ENCODE measurements around the gene MCUB. TPM values are rescaled to one million over a fixed set of nuclear protein-coding genes. Genes with fewer than 3 reads are reported as not detected.

The MCUB gene
- total and polyA plus RNA-seq, 2 of the 13 experiments (the other 11 are each of a cell fraction or from before 2014, with no cell fraction given) = 0.95 to 2.2 TPM

- in situ Hi-C loops (cut with HindIII; ENCODE audit: extremely low pct_ligation_motif_present, low pct_unique_long_range_greater_than_20kb) (no loop called here), intact Hi-C loops (cut with micrococcal nuclease; ENCODE audit: unreplicated experiment) (no loop called here)
- Histone ChIP-seq H3K4me3 (replicated peaks in 1 of 3; ENCODE audit: insufficient read depth in 1 of 3, low read depth in 2 of 3, low read length in 3 of 3) (no peak overlapping the region), H3K4me2 (ENCODE audit: low read depth, low read length) (no peak overlapping the region), H3K9me3 (ENCODE audit: low read length) (no peaks in the 10 kb centered on the region), H3K36me3 (replicated peaks in 1 of 2; ENCODE audit: control insufficient read depth in 1 of 2, insufficient read depth in 2 of 2, low read length in 2 of 2) (no peaks in the 10 kb centered on the region), H3K27ac (ENCODE audit: extremely low read length, insufficient read depth, low read length) (no peak overlapping the region), H4K20me1 (ENCODE audit: insufficient read depth, low read length) (no peaks in the 10 kb centered on the region), H3K79me2 (ENCODE audit: insufficient read depth, low read length) (no peaks in the 10 kb centered on the region), H3K9ac (ENCODE audit: insufficient read depth, low read depth, low read length) (no peak overlapping the region), H3K4me1 (ENCODE audit: insufficient read depth, low read length) (no peaks in the 10 kb centered on the region), H2AFZ (ENCODE audit: low read length) (no peak overlapping the region), H3K27me3 (ENCODE audit: control insufficient read depth in 1 of 2, insufficient read depth in 2 of 2, low read length in 2 of 2) (no peaks in the 10 kb centered on the region)
- no peak for FAIRE-seq
- no peak for ATAC-seq
- TF ChIP-seq CEBPG (CRISPR knock-in tag; IDR thresholded peaks at IDR 0.05) (no peak), JDP2 (CRISPR knock-in tag; IDR thresholded peaks at IDR 0.05; ENCODE audit: borderline replicate concordance) (no peak), ZBTB3 (CRISPR knock-in tag; IDR thresholded peaks at IDR 0.05; ENCODE audit: borderline replicate concordance, low read depth) (no peak), ZNF180 (CRISPR knock-in tag; IDR thresholded peaks at IDR 0.05; ENCODE audit: borderline replicate concordance, low read depth) (no peak), HOXA9 (CRISPR knock-in tag; IDR thresholded peaks at IDR 0.05; ENCODE audit: borderline replicate concordance) (no peak), ZNF317 (CRISPR knock-in tag; IDR thresholded peaks at IDR 0.05) (no peak), HOXA5 (CRISPR knock-in tag; IDR thresholded peaks at IDR 0.05) (no peak), KLF15 (CRISPR knock-in tag; IDR thresholded peaks at IDR 0.05; ENCODE audit: borderline replicate concordance) (no peak), ZNF605 (CRISPR knock-in tag; IDR thresholded peaks at IDR 0.05) (no peak), PHF5A (CRISPR knock-in tag; IDR thresholded peaks at IDR 0.05; ENCODE audit: low read depth, unreplicated experiment) (no peak), ZNF121 (CRISPR knock-in tag; IDR thresholded peaks at IDR 0.05) (no peak), POGZ (CRISPR knock-in tag; IDR thresholded peaks at IDR 0.05) (no peak), NONO (IDR thresholded peaks at IDR 0.05) (no peak), NONO (CRISPR knock-in tag; conservative IDR thresholded peaks at IDR 0.05) (no peak), TSC22D2 (CRISPR knock-in tag; IDR thresholded peaks at IDR 0.05; ENCODE audit: borderline replicate concordance) (no peak)
- TF ChIP-seq, protein P1, sequence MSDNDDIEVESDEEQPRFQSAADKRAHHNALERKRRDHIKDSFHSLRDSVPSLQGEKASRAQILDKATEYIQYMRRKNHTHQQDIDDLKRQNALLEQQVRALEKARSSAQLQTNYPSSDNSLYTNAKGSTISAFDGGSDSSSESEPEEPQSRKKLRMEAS (IDR thresholded peaks at IDR 0.05) = no peak
- TF ChIP-seq, protein P2, sequence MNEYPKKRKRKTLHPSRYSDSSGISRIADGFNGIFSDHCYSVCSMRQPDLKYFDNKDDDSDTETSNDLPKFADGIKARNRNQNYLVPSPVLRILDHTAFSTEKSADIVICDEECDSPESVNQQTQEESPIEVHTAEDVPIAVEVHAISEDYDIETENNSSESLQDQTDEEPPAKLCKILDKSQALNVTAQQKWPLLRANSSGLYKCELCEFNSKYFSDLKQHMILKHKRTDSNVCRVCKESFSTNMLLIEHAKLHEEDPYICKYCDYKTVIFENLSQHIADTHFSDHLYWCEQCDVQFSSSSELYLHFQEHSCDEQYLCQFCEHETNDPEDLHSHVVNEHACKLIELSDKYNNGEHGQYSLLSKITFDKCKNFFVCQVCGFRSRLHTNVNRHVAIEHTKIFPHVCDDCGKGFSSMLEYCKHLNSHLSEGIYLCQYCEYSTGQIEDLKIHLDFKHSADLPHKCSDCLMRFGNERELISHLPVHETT (CRISPR knock-in tag; conservative IDR thresholded peaks at IDR 0.05) = no peak
- BruUV-seq (replicated peaks) = no TSS peak
- no peak for DNase-seq (ENCODE audit: low spot score)
- POLR2A ChIA-PET = no interaction called here
- CTCF ChIA-PET (ENCODE audit: low intra/inter-chr PET ratio, low total read pairs) = no interaction called here
- WGBS (ENCODE audit: low lambda C conversion rate) = 100% methylated on average over 2 of the region's 2 CpGs
Observed at GRCh38 chr4:109682875-109683274, 122.8 kb downstream of the MCUB start.
